Measurements from ENCODE around the gene PRRC1. TPM values are rescaled to one million over a fixed set of nuclear protein-coding genes. Genes with fewer than 3 reads are reported as not detected.

PRRC1 gene
- total RNA-seq, 1 experiment from 2014 or later, result 53.2 TPM

- Histone ChIP-seq H3K9ac (ENCODE audit: low read length) (no peak overlapping the region), H3K4me3 (replicated peaks in 1 of 2; ENCODE audit: low read depth in 1 of 2, low read length in 2 of 2) (no peak overlapping the region), H3K27ac (ENCODE audit: low read depth, low read length) (no peak overlapping the region), H3K27me3 (ENCODE audit: insufficient read depth, low read length) (no peaks in the 10 kb centered on the region), H3K9me2 (ENCODE audit: insufficient read depth) (no peaks in the 10 kb centered on the region), H3K9me3 (ENCODE audit: control insufficient read depth in 1 of 2, insufficient read depth in 1 of 2, low read depth in 1 of 2, low read length in 2 of 2) (no peaks in the 10 kb centered on the region), H3K36me3 (ENCODE audit: control insufficient read depth in 1 of 2, insufficient read depth in 2 of 2, low read length in 2 of 2) (peaks cover 17 to 21% of the 10 kb centered on the region in 2 experiments), H3K79me2 (ENCODE audit: insufficient read depth, low read length) (peaks cover 64% of the 10 kb centered on the region), H3K4me1 (ENCODE audit: control insufficient read depth in 1 of 2, insufficient read depth in 2 of 2, low read length in 2 of 2) (peaks cover 9 to 13% of the 10 kb centered on the region in 2 experiments; a peak in 3 of 4 replicates), H3K4me2 (ENCODE audit: low read length) (no peak overlapping the region), H4K20me1 (ENCODE audit: insufficient read depth) (no peaks in the 10 kb centered on the region), H2AFZ (ENCODE audit: low read depth, low read length, poor library complexity, severe bottlenecking) (no peak overlapping the region)
- BruUV-seq (replicated peaks), result no TSS peak
- ChIA-PET CTCF (no interaction called here), RAD21 (ENCODE audit: low non-redundant PET in 1 of 2, low total read pairs in 2 of 2, uncharacterized antibody in 2 of 2, unreplicated experiment in 2 of 2) (no interaction called here), POLR2A (no interaction called here)
- DNase-seq (ENCODE audit: low read depth, low spot score) (no peak), ATAC-seq (no peak)
- TF ChIP-seq SIN3A (IDR thresholded peaks at IDR 0.05; ENCODE audit: low read depth) (no peak), SRF (IDR thresholded peaks at IDR 0.05; ENCODE audit: low read depth) (no peak), CBX3 (IDR thresholded peaks at IDR 0.05; ENCODE audit: low read depth) (0 out of 2 replicates have a peak, but pooled peaks have one; percentile 28)
- intact Hi-C loops (cut with micrococcal nuclease), result no loop called here
Measured at GRCh38 chr5:127521138-127521770, 3.8 kb downstream of the PRRC1 start.

GRCh38 chr5:127525181-127525580 is 7.7 kb downstream of the PRRC1 start:
- ATAC-seq (no peak), DNase-seq (ENCODE audit: low read depth, low spot score) (no peak)
- Histone ChIP-seq H2AFZ (ENCODE audit: low read depth, low read length, poor library complexity, severe bottlenecking) (no peak overlapping the region), H3K27ac (ENCODE audit: low read depth, low read length) (no peak overlapping the region), H3K9me2 (ENCODE audit: insufficient read depth) (no peaks in the 10 kb centered on the region), H3K4me2 (ENCODE audit: low read length) (no peak overlapping the region), H3K9ac (ENCODE audit: low read length) (no peak overlapping the region), H3K36me3 (ENCODE audit: control insufficient read depth in 1 of 2, insufficient read depth in 2 of 2, low read length in 2 of 2) (peaks cover 30 to 40% of the 10 kb centered on the region in 2 experiments), H4K20me1 (ENCODE audit: insufficient read depth) (no peaks in the 10 kb centered on the region; the same call in 1 of the 2 replicates), H3K4me3 (replicated peaks in 1 of 2; ENCODE audit: low read depth in 1 of 2, low read length in 2 of 2) (no peak overlapping the region), H3K4me1 (ENCODE audit: control insufficient read depth in 1 of 2, insufficient read depth in 2 of 2, low read length in 2 of 2) (no peaks in the 10 kb centered on the region), H3K9me3 (ENCODE audit: control insufficient read depth in 1 of 2, insufficient read depth in 1 of 2, low read depth in 1 of 2, low read length in 2 of 2) (no peaks in the 10 kb centered on the region), H3K27me3 (ENCODE audit: insufficient read depth, low read length) (no peaks in the 10 kb centered on the region), H3K79me2 (ENCODE audit: insufficient read depth, low read length) (peaks cover 46% of the 10 kb centered on the region)
- CTCF ChIA-PET, result no interaction called here
- BruUV-seq (replicated peaks), result no TSS peak
- intact Hi-C loops (cut with micrococcal nuclease), result no loop called here
- RAD21 ChIA-PET (ENCODE audit: low non-redundant PET in 1 of 2, low total read pairs in 2 of 2, uncharacterized antibody in 2 of 2, unreplicated experiment in 2 of 2), result no interaction called here
- POLR2A ChIA-PET, result no interaction called here
- TF ChIP-seq JUND (IDR thresholded peaks at IDR 0.05) (no peak), ELF1 (IDR thresholded peaks at IDR 0.05; ENCODE audit: borderline replicate concordance, low read depth) (no peak), CTCF (IDR thresholded peaks at IDR 0.05 in 2 of 3, conservative IDR thresholded peaks at IDR 0.05 in 1 of 3; ENCODE audit: borderline replicate concordance in 1 of 3, insufficient read depth in 1 of 3, low read depth in 2 of 3, low read length in 2 of 3) (no peak)

All from HCT116 (cell line).